SK-N-SH (cell line): ENCODE measurements around the gene TEAD4. TPM values are rescaled to one million over a fixed set of nuclear protein-coding genes. Genes with fewer than 3 reads are reported as not detected.

ENCODE experiments used
- CTCF ChIA-PET: fragments of 300-600, 350-600 bp; formaldehyde crosslinking; extraction: SDS; loops from one replicate; lab custom pipeline; 2021; lab: Yijun Ruan, JAX
- POLR2A ChIA-PET: fragments of 350-600 bp; sonication (Branson Sonifier 250); formaldehyde crosslinking; extraction: SDS; loops from one replicate; lab custom pipeline; 2020; ENCODE audit warnings: antibody characterized with exemption, inconsistent platforms; lab: Yijun Ruan, JAX
- DNase-seq: peaks from one replicate; pipeline ENCODE4 v3.0.0; 2012
- H2AFZ ChIP-seq: fragments of 200-600 bp; sonication (generic); 2 replicates; pipeline ENCODE4 v1.8.1; 2016; ENCODE audit warnings: antibody characterized with exemption, mild to moderate bottlenecking, low read depth
- H3F3A ChIP-seq: fragments of 200-600 bp; sonication (generic); replicated peaks from 2 replicates; pipeline ENCODE3; 2016; ENCODE audit warnings: antibody characterized with exemption, mild to moderate bottlenecking; ENCODE audit not compliant: insufficient read depth
- H3K27ac ChIP-seq, 2 experiments: fragments of 200-500 bp in 1 of 2; fragments of 200-600 bp in 1 of 2; sonication (Bioruptor generic) in 1 of 2; sonication (generic), shearing (Covaris generic) in 1 of 2; 2 replicates each; pipeline versions ENCODE4 v1.5.1 to v1.6.1; 2014 to 2016; ENCODE audit warnings: low read depth in 2 of 2, inconsistent platforms in 1 of 2, low read length in 1 of 2, mild to moderate bottlenecking in 1 of 2, mixed read lengths in 1 of 2
- H3K27me3 ChIP-seq: fragments of 200-600 bp; sonication (generic), shearing (Covaris generic); 2 replicates; pipeline ENCODE4 v1.6.1; 2016; ENCODE audit warnings: mixed run types; ENCODE audit not compliant: insufficient read depth
- H3K36me3 ChIP-seq, 2 experiments: fragments of 200-500 bp in 1 of 2; fragments of 200-600 bp in 1 of 2; sonication (Bioruptor generic) in 1 of 2; sonication (generic) in 1 of 2; replicated peaks in 1 of 2; 2 replicates each; pipeline versions ENCODE3 to v1.5.1; 2014 to 2016; ENCODE audit warnings: low read length in 1 of 2, mild to moderate bottlenecking in 1 of 2; ENCODE audit not compliant: insufficient read depth in 2 of 2, control insufficient read depth in 1 of 2
- H3K4me1 ChIP-seq, 2 experiments: fragments of 200-500 bp in 1 of 2; fragments of 200-600 bp in 1 of 2; sonication (Bioruptor generic) in 1 of 2; sonication (generic), shearing (Covaris generic) in 1 of 2; 2 replicates each; pipeline versions ENCODE4 v1.5.1 to v1.6.1; 2014 to 2016; ENCODE audit warnings: low read depth in 1 of 2, low read length in 1 of 2, mixed run types in 1 of 2; ENCODE audit not compliant: insufficient read depth in 2 of 2, control insufficient read depth in 1 of 2
- H3K4me2 ChIP-seq: fragments of 200-600 bp; sonication (generic), shearing (Covaris generic); 2 replicates; pipeline ENCODE4 v1.6.1; 2017; ENCODE audit warnings: mixed run types
- H3K4me3 ChIP-seq, 2 experiments: fragments of 200-500 bp in 1 of 2; fragments of 200-600 bp in 1 of 2; sonication (Bioruptor generic) in 1 of 2; sonication (generic), shearing (Covaris generic) in 1 of 2; 2 replicates each; pipeline versions ENCODE4 v1.5.1 to v1.8.1; 2014 to 2016; ENCODE audit warnings: low read depth in 2 of 2, inconsistent platforms in 1 of 2, low read length in 1 of 2, mild to moderate bottlenecking in 1 of 2, mixed read lengths in 1 of 2, moderate library complexity in 1 of 2
- H3K79me2 ChIP-seq: fragments of 200-600 bp; sonication (generic); 2 replicates; pipeline ENCODE4 v1.8.1; 2017; ENCODE audit warnings: mild to moderate bottlenecking; ENCODE audit not compliant: insufficient read depth
- H3K9ac ChIP-seq: fragments of 200-600 bp; sonication (generic); 2 replicates; pipeline ENCODE4 v1.6.1; 2017; ENCODE audit warnings: mixed run types
- H3K9me2 ChIP-seq: fragments of 200-600 bp; sonication (generic); 2 replicates; pipeline ENCODE4 v1.6.1; 2017; ENCODE audit warnings: mixed run types
- H3K9me3 ChIP-seq: fragments of 200-600 bp; sonication (generic); 2 replicates; pipeline ENCODE4 v1.6.1; 2017; ENCODE audit warnings: mixed run types, mild to moderate bottlenecking, moderate library complexity
- H4K20me1 ChIP-seq: fragments of 200-600 bp; sonication (generic); 2 replicates; pipeline ENCODE4 v1.6.1; 2017; ENCODE audit warnings: mild to moderate bottlenecking, mixed run types; ENCODE audit not compliant: insufficient read depth
- CTCF ChIP-seq: fragments of 200-600 bp; sonication (generic); IDR thresholded peaks from 2 replicates; pipeline ENCODE4 v1.6.1; 2017; ENCODE audit warnings: antibody characterized with exemption, mild to moderate bottlenecking, moderate library complexity
- FOSL2 ChIP-seq: IDR thresholded peaks from 2 replicates; pipeline ENCODE4 v1.4.0; 2012; ENCODE audit warnings: low read depth, mild to moderate bottlenecking, moderate library complexity, borderline replicate concordance
- GABPA ChIP-seq: IDR thresholded peaks from 2 replicates; pipeline ENCODE4 v1.4.0; 2012; ENCODE audit warnings: low read depth, mild to moderate bottlenecking
- IRF3 ChIP-seq: fragments of 150-350 bp; IDR thresholded peaks from 2 replicates; pipeline ENCODE4 v1.6.1; 2016; ENCODE audit warnings: mild to moderate bottlenecking, low read depth, low read length
- NFIC ChIP-seq: IDR thresholded peaks from 2 replicates; pipeline ENCODE4 v1.4.0; 2012; ENCODE audit warnings: borderline replicate concordance
- NRF1 ChIP-seq: IDR thresholded peaks from 2 replicates; pipeline ENCODE4 v1.6.1; 2012; ENCODE audit warnings: low read depth, mild to moderate bottlenecking, low read length
- REST ChIP-seq: IDR thresholded peaks from 2 replicates; pipeline ENCODE4 v1.6.1; 2012; ENCODE audit warnings: mild to moderate bottlenecking, low read depth, low read length, moderate library complexity
- TCF12 ChIP-seq: IDR thresholded peaks from 2 replicates; pipeline ENCODE4 v1.4.0; 2012
- TEAD4 ChIP-seq: IDR thresholded peaks from 2 replicates; pipeline ENCODE4 v1.4.0; 2012; ENCODE audit warnings: mild to moderate bottlenecking, borderline replicate concordance; ENCODE audit not compliant: insufficient read depth
- USF2 ChIP-seq: fragments of 150-350 bp; IDR thresholded peaks from 2 replicates; pipeline ENCODE4 v1.6.1; 2017; ENCODE audit warnings: antibody characterized with exemption, low read length, low read depth, borderline replicate concordance
- WGBS: methylation state at CpG from one replicate; pipeline ENCODE4 v1.1.6; 2017; ENCODE audit warnings: low lambda C conversion rate; 5-methylcytosine and 5-hydroxymethylcytosine counted together
- polyA plus RNA-seq, 3 experiments: library from polyadenylated mRNA; depleted of rRNA; stranded (reverse); fragments of >200 nt; gene quantifications; 2 replicates each; pipeline ENCODE4 v1.2.3, GENCODE V29; 2012

The TEAD4 gene
- polyA plus RNA-seq, 1 of the 3 experiments (the other 2 are of a cell fraction) = 27.1 TPM

- Histone ChIP-seq H3K4me3 (no peak overlapping the region), H3K4me1 (no peaks in the 10 kb centered on the region), H4K20me1 (no peaks in the 10 kb centered on the region), H2AFZ (no peak overlapping the region), H3K9me2 (no peaks in the 10 kb centered on the region), H3K27ac (no peak overlapping the region), H3K9me3 (no peaks in the 10 kb centered on the region), H3K4me2 (no peak overlapping the region), H3K27me3 (no peaks in the 10 kb centered on the region), H3F3A (no peaks in the 10 kb centered on the region), H3K79me2 (no peaks in the 10 kb centered on the region)
- 90% methylated on average over 5 of the region's 10 CpGs for WGBS
- DNase-seq = no peak
- CTCF ChIA-PET = interaction anchor here (2.2 kb wide), 1 partner anchor 56 kb away, joined by 9 read pairs; no protein-coding TSS in a partner anchor
- POLR2A ChIA-PET = no interaction called here
- TF ChIP-seq NFIC (no peak), GABPA (no peak), TEAD4 (no peak), NRF1 (no peak), FOSL2 (no peak), CTCF (no peak), REST (no peak), USF2 (no peak), IRF3 (no peak), TCF12 (no peak)
- TF ChIP-seq, all 33 proteins: peak for 0
- H3K9ac ChIP-seq = no peak overlapping the region
- H3K36me3 ChIP-seq = peaks cover 25 to 29% of the 10 kb centered on the region in 2 experiments
These were observed 18.6 kb upstream of the TEAD4 start for GRCh38 chr12:2940564-2940963.
